Stomach (tissue), 4 donors: ENCODE results near the gene LASP1NB.

ENCODE experiments used
- CTCF ChIP-seq, 7 experiments: fragments of 450-650 bp in 4 of 7; fragments of 200-600 bp in 3 of 7; sonication (generic) in 3 of 7; IDR thresholded peaks; one replicate each; pipeline ENCODE4 v1.5.1; 2016 to 2019; ENCODE audit warnings: antibody characterized with exemption in 7 of 7, control low read depth in 2 of 7, mild to moderate bottlenecking in 1 of 7
- EP300 ChIP-seq: sonication (generic); formaldehyde crosslinking; IDR thresholded peaks from one replicate; pipeline ENCODE4 v1.6.1; 2017; ENCODE audit warnings: antibody characterized with exemption
- POLR2A ChIP-seq, 4 donors: fragments of 450-650 bp; IDR thresholded peaks; one replicate each; pipeline ENCODE4 v1.6.1; 2016; ENCODE audit warnings: antibody characterized with exemption in 4 of 4, control low read depth in 2 of 4, mild to moderate bottlenecking in 1 of 4, moderate library complexity in 1 of 4
- POLR2AphosphoS5 ChIP-seq, 3 donors: sonication (generic); formaldehyde crosslinking; IDR thresholded peaks; one replicate each; pipeline ENCODE4 v1.6.1; 2016; ENCODE audit warnings: antibody characterized with exemption in 3 of 3

- TF ChIP-seq POLR2A (IDR thresholded peaks at IDR 0.05) (no peak), CTCF (IDR thresholded peaks at IDR 0.05) (no peak), POLR2AphosphoS5 (IDR thresholded peaks at IDR 0.05) (no peak), EP300 (no peak)
Observed at GRCh38 chr17:38960402-38960801, 35.0 kb downstream of the LASP1NB start.
